Activated T-cell treated with anti-CD3 and anti-CD28 coated beads, Interleukin-2, amount 50 U/mL, for 1 hour (primary cell): Measurements from ENCODE around the gene C1orf159.
"Not testable (repeated sequence)": the region's sequence is repeated elsewhere in the genome, so short reads cannot be mapped to it uniquely, and the experiment has no call there.

ENCODE experiments used
- DNase-seq: peaks from one replicate; pipeline ENCODE4 v3.0.0-alpha.2; 2020

The C1orf159 gene

DNA sequence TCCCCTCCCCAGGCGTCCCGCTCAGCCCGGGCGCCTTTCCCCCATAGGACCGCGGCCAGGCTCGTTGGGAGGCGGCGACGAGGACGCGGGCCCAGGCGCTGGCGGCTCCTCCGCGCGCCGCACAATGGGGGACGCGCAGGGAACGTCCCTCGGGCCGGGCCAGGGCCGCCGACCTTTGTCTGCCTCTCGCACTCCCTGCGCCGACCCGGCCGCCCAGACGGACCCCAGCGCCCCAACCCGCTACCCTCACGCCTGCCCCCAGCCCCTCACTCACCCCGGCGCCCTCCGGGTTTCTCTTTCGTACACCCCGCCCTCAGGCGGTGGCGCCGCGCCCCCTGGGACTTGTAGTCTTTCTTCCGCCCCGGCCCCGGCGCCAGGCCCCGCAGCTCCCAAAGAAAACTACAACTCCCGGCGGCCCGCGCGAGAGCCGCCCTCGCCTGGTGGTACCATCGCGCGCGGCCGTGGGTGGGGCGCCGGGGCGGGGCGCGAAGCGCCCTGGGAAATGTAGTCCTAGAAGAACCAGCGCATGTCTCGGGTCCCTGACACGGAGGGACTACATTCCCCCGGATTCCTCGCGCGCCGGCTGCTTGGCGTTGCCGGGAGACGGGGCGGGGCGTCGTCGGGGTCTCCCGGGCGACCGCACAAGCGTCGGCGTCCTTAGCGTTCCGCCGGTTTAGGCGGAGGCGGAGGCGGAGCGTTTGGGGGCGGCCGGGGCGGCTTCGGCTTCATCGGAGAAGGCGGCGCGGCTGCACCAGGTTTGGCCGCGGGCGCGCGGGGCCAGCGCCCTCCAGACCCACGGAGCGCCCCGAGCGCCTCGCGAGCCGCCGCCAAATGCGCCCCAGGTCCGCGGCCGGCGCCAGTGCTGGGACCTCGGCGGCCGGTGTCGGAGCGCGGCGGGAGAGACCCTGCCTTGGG lies at the start of gene C1orf159:
Gene C1orf159 (minus strand): TSS at position 304 of the 915 bp plus-strand sequence. CDS start 24,546 bp downstream, outside the sequence.
- DNase-seq: peak; percentile 99

DNA sequence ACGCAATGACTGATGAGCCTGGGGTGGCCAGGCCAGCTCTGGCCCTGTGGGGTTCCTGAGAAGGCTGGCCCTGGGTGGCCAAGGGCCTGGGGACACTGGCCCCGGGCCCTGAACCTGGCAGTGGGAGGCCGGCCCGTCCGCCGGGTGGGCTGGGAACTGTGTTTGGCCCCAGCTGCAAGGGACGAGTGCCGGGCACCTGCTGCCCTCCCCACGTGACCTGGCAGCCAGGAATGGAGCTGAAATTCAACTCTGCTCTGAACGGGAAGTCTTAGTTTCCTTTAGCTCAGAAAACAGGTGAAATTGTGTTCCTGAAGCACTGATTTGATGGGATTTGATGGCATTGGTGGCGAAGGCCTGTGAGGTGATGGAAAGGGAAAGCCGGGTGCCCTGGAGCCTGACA lies 49.6 kb upstream of the C1orf159 start:
- DNase-seq: no peak

DNA sequence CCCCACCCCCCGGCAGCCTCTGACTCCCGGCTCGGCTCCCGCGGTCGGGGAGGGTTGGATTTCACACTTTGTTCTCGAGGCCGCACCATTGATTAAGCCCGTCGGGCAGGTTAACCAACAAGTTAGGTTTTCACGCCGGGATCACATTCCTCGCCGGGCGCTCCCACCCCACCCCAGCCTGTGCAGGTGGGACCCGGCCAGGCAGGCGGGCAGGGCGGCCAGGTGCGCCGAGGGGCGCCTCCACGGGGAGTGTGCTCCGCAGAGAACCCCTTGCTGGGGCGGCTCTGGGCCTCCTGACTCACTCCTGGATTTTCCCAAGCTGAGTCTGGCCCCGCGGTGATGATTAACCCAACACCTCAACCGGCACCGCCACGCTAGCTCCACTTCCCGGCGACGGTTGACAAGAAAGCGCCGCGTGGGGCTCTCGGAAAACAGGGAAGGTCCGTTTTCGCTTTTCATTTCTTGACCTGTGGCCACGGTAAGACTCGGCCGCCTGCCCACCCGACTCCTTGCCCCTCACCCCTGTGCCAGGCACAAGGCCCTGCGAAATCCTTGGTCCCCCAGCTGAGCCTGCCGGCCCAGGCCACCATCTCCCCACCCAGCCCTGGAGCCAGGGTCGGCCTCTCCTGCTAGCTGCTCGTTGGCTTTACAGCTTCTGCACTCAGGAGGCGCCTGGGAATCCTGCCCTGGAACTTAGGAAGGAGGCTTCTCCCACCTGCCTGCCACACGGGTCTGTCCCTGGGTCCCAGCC lies 49.0 kb upstream of the C1orf159 start:
- DNase-seq: no peak

DNA sequence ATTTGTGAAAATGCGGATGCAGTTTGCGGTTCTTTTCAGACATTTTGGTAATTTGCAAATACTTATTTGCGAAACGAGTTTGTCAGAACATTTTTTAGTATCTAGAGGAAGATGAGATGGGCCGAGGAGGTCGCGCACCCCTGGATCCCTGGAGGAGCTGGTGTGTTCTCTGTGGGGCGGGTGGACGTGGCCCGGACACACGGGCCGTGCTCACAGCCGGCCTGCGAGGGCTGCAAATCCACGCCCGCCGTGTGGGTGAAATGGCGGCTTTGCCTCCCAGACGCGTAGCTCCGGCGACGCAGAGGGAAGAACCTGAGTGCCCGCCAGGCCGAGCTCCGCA lies 48.4 kb upstream of the C1orf159 start:
- DNase-seq: no peak

DNA sequence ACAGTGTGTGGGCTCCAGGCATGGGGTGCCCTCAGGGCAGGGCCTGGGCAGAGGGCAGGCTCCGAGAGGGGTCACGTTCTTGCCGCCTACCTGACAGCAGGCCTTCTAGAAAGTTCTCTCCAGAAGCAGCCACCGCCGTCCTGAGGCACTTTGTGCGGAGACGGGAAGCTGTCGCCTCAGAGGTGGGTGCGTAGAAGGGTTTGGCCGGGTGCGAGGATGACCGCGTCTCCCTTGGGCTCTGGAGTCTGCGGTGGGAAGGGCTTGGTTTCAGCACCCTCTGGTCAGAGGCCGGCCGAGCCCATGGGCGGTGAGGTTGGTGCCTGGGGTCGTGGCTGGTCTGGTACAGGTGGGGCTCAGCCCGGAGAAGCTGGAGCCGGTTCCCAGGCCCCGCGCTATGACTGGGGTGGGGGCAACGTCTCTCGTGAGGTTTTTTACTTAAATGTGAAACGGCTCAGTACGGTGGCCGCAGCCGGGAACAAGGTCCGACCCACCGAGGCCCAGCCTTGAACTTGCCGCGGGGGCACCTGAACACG lies 47.7 kb upstream of the C1orf159 start:
- DNase-seq: no peak

DNA sequence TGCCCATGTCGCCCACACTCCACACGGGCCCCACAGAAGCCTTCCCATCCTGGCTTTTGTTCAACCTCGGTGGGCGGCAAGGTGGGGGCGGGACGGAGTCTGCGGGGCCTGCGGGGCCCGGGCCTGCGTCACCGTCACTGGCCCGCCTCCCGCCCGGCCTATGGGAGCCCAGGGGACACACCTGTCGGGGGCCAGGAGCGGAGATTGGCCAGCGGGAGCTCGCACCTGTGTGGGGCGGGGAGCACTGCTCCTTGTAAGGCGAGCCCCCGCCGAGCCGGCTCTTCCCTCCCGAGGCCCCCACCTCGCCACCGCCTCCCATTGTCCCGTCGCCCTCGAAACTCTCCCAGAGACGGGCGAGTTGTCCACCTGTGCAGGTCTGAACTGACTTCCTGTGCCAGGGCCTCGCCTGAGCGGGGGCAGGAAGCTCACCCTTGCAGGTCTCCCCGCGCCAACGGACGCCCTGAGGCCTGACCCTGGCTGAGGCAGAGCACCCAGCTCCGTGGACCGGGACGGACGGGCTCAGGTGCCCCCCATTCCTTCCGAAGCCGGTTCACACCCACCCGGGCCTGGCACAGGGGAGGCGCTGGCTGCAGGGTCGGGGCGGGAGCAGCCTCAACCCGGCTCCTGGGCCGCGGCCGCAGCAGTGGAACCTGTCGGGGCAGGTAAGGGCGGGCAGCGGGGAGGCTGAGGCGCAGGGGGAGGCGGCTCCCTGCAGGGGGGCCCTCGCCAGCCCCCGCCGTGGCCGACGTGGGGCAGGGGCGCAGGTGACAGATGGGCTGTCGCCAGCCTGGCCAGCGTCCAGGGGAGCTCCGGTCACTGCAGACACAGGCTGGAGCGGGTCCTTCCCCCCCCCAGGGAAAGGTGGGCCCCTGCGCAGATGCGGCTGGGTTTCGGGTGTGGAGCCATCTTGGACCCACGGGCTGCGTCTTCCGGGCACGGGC lies 47.0 kb upstream of the C1orf159 start:
- DNase-seq: no peak

DNA sequence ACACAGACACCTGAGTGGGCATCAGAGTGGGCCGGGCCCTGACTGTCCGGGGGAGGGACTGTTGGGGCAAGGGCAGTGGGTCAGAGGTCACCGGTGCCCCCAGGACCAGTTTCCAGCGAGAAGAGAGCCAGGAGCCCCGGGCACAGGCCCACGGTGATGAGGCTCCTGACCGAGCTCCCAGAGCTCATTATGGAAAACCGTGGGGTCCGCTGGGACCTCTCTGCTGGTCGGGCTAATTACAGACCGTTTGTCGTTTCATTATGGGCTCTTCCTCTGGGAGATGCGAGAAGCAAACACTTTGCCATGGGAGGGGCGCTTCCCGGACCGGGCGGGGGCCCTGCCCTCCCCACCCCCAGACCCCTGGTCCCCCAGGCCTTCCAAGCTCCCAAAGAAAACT lies 45.8 kb upstream of the C1orf159 start:
- no peak for DNase-seq

DNA sequence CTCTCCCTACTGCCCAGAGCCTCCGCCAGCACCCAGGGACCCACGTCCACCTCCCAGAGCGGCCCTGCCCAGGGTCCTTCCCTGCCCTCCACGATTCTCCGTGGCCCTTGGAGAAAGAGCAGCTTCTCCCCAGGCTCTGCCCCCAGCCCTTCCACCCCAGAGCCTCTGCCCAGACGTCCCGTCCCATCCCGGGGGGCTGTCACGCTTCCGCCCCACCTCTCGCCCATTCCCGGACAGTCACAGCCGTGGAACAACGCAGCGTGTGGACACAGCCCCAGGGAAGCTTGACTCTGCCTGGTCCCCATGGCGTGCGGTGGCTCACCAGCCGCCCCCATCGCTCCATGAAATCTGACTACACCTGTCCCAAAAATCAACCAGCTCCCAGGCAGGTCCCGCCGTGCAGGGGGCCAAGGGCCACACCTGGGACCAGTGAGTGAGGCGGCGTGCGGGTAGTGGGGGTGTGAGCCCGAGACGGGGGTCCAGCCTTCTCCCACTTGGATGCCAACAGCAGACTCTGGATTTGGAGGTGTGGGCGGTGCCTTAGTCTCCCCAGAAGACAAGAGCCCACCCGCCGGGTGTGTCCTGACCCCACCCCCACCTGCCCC lies 45.3 kb upstream of the C1orf159 start:
- DNase-seq: no peak

DNA sequence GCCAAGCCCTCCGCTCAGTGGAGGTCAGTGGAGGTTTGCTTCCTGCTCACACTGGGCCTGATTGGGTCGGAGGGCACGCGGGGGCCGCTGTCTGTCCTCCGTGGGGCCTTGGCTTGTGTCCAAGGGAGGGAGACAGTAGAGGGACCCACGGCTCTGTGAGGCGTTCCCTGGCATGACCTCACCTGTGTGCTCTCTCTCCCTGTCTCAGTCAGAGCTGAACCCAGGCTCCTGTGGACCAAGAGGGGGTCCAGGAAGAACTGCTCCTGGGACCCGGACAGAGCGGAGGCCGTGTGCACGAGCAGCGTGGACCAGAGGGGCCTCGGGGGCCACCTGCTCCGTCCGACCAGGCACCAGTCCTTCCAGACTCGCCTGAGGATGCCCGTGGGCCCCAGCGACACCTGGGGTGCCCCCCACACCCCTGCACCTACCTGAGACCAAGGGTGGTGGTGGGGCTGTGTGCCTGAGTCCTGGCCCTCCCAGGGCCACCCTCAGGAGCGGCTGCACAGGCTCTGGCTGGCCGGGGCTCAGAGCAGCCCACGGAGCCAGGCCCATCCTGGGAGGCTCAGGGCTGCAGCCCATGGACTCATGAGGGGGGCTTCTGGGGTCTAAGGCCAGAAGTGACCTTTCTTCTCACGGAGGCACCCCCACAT lies 44.5 kb upstream of the C1orf159 start:
- DNase-seq: no peak

DNA sequence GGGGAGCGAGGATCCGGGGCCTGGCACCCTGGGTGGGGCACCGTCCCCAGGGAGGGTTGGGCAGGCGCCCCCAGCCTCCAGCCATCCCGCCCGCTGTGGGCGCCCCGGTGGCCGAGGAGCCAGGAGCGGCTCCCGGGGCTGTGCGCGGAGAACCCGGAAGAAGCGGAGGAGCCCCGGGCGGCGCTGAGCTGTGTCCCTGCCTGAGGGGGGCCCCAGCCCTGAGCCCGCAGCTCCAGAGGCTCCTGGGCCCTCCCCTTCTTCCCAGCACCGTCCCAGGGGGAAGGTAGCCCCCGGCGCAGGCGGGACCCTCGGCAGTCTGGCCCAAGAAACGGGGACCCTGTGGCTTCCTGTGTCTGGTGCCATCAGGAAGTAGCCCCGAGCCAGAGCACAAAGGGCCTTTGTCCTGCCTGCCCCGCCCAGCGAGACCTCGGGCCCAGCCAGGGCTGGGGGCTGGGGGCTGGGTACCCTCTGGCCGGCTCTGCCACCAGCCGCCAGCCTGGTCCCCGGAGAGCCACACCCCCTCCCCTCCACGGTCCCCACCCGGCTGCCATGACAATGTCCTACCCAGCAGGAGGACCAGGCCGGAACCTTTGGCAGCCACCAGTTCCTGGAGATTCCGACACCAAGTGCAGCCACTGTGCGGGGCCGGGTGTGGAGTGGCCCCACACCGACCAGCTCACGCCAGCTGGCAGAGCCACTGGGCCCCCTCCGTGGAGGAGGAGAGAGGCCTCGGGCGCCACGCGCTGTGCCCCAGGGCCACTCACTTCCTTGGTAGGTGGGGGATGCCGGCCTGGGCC lies 42.2 kb upstream of the C1orf159 start:
- peak; percentile 66 for DNase-seq

DNA sequence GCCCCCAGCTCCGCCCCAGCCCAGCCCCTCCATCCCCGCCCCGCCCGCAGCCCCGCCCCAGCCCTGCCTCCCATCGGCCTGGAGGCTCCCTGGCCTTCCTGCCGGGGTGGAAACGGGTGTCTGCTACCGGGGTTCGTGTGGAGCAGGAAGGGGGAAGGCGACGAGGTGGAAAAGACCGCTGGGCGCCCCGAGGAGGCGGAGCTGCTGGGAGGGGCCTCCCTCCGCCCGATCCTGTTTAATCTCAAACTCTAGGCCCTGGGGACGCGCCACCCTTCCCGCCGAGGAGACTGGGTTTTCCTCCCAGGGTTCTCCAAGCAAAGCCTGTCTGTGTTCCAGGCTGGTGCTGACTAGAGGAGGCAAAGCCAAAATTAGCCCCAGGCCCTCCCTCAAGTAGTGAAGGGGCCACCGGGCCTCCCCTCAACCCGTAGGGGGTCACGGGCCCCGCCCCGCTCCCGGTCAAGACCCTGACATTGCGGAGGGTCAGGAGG lies 41.6 kb upstream of the C1orf159 start:
- DNase-seq: peak; percentile 75

DNA sequence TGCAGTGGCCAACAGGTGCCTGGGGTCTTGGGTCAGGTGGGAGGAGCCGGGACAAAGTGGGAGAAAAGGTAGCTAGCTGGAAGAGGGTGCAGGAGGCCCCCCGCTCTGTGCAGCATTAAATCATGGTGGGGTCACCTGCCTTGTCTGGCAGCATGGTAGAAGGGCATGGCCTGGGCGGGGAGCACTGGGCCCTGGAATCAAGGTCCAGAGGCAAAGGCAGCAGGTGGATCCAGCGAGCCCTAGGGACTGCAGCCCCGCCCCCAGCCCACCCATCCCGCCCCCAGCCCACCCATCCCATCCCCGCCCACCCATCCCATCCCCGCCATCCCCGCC lies 41.1 kb upstream of the C1orf159 start:
- DNase-seq: no peak

DNA sequence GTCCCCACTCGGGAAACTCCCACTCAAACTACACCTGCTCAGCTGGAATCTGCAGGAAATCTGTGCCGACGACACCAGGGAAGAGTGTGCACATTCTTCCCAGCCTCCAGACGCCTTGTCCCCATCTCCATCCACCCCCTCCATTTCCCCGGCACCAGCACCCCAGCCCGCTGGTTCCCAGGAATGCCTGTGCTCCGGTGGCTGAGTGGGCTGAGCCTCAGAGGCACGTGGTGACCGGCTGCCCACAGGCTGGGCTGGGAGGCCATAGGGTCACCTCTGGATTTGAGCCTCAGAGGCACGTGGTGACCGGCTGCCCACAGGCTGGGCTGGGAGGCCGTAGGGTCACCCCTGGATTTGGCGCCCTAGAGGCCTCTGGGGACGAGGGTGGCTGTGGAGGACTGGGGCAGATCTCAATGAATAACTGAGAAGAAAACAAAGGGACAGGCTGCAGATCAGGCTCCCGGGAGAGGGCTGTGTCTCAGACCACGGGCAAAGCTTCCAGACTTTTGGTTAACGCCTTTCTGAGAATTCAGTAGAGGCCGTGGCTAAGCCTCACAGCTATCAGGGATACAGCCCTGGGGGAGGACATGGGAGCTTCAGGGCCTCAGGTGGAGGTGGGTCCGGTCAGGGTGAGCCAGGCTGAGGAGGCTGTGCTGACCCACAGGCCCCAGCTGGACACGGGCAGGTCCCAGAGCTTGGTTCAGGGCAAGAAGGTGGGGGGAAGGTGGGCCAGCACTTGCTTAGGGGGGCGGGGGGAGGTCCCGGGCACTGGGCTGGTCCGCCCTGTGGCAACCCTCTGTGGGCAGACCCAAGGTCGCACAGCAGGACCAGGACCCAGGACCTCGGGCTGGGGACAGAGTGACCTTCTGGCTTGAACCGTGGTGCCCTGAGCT lies 40.5 kb upstream of the C1orf159 start:
- DNase-seq: no peak

DNA sequence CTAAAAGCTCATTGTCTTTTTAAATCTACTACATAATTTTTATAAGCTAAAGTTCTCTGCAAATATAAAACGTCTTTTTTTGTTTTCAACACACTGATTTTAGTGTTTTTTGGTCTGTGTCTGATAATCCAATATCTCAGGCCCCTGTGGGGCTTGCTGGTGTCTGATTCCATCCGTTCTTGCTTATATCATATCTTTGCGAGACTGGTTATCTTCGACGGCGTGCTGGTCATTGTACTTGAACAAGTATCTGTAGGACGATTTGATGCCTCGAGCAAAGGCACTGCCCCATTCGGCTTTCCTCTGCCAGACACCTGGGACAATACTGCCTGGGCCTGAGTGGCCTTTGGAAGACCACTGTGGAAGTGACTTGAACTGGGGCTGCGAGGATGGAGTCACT lies 39.4 kb upstream of the C1orf159 start:
- DNase-seq: no peak

DNA sequence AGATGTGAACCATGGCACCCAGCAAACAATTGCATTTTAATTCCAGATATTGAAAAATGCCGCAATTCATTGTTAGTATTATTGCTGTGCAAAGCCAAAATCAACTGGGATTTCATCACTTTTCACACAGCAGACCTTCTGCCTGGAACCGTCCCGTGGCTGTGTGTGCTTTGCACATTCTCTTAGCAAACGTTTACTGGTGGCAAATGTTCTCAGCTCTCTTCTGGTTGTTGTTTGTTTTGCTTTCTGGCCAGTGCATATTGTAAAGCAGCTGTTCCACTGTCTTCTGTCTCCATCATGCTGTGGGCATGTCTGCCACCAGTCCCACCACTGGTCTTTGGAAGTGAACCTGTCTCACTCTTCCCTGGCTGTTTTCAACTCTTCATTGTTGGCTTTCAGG lies 38.0 kb upstream of the C1orf159 start:
- no peak for DNase-seq

DNA sequence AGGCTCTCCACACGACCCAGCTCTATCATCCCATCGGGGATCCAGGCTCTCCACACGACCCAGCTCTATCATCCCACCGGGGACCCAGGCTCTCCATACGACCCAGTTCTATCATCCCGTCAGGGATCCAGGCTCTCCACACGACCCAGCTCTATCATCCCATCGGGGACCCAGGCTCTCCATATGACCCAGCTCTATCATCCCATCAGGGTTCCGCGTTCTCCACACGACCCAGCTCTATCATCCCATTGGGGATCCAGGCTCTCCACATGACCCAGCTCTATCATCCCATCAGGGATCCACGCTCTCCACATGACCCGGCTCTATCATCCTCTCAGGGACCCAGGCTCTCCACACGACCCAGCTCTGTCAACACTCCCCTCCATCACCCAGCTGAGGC lies 37.3 kb upstream of the C1orf159 start:
- DNase-seq: not testable (repeated sequence)

DNA sequence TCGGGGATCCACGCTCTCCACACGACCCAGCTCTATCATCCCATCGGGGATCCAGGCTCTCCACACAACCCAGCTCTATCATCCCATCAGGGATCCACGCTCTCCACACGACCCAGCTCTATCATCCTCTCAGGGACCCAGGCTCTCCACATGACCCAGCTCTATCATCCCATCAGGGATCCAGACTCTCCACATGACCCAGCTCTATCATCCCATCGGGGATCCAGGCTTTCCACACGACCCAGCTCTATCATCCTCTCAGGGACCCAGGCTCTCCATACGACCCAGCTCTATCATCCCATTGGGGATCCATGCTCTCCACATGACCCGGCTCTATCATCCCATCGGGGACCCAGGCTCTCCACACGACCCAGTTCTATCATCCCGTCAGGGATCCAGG lies 36.5 kb upstream of the C1orf159 start:
- DNase-seq: not testable (repeated sequence)

DNA sequence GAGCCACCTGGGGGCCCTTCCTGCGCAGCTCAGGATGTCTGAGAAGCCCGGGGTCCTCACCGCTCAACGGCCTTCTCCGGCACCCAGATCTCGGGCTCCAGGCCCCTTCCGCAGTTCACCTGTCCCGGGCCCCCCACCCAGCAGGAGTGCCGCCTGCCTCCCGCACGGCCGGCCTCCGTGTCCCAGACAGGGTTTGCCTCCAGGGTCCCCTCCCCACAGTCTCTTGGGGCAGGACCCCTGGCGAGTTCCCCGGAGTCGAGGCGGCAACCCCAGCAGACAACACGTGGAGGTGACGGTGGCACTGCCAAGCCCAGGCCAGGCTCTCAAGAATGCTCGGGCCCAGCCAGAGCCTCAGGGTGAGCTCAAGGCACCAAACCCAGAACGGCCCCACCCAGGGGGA lies 35.4 kb upstream of the C1orf159 start:
- DNase-seq: no peak

DNA sequence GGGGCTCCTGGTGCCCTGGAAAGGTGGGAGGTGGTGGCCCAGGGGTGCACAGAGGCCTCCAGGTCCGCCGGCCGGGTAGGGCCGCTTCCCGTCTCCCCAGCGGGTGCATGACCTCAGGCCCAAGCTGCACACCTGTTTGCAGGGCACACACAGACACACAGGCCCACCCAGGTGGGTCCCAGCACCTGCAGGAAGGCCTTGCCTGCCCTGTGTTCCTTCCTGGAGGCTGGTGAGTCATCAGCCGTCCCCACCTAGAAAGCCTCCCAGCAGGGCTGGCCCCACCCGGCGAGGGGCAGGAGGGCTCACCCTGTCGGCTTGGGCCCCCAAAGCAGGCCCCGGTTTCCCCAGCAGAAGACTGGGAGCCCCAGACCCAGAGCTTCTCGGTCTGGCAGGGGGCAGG lies 34.2 kb upstream of the C1orf159 start:
- no peak for DNase-seq

DNA sequence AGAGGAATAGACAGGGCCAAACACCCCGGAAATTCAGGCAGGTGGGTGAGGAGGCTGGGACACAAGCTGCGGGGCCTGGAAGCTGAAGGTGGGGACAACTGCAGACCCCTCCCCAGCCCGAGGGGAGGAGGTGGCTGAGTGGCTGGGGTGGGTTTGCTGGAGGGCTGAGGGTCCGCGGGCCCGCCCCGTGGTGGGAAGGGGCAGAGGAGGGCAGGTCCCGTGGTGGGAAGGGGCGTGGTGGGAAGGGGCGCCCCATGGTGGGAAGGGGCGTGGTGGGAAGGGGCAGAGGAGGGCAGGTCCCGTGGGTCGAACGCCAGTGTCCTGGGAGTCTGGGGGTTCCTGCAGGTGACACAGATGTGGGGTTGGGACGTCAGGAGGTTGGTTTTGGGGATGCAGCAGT lies 33.5 kb upstream of the C1orf159 start:
- no peak for DNase-seq
